Stimulated activated CD8-positive, alpha-beta memory T cell treated with anti-CD3 and anti-CD28 coated beads, Interleukin-12 subunit alpha, Interleukin-12 subunit beta, amount 100 ng/mL, for 4 hours (primary cell): ENCODE measurements around the gene EIF3I.
"Not testable (repeated sequence)": the region's sequence is repeated elsewhere in the genome, so short reads cannot be mapped to it uniquely, and the experiment has no call there.

Experiments used
- DNase-seq: peaks from one replicate; pipeline ENCODE4 v3.0.0-alpha.2; 2020; ENCODE audit warnings: low read depth

Gene EIF3I

DNA sequence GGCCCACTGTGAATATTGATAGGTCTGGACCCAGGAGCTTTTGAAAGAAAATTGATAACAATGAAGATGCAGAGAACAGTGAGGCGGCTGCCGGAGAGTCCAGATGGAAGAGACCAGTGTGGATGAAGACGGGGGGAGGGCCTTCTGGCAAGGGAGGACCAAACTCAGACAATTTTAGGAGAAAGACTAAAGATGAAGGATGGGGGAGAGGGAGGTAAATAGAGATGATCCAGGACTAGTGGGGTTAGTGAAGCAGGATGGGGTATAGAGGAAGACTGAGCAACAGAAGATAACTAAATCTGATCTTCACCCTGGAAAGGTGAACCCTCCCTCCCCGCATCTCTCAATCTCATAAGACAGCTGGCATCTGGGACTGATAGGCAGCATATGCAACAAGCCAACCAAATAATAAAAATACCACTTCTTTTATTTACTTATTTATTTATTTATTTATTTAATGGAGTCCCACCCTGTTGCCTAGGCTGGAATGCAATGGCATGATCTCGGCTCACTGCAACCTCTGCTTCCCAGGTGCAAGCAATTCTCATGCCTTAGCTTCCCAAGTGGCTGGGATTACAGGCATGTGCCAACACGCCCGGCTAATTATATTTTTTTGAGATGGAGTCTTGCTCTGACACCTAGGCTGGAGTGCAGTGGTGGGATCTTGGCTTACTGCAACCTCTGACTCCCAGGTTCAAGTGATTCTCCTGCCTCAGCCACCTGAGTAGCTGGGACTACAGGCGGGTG, 10.5 kb downstream of the EIF3I start:
- no peak for DNase-seq

DNA sequence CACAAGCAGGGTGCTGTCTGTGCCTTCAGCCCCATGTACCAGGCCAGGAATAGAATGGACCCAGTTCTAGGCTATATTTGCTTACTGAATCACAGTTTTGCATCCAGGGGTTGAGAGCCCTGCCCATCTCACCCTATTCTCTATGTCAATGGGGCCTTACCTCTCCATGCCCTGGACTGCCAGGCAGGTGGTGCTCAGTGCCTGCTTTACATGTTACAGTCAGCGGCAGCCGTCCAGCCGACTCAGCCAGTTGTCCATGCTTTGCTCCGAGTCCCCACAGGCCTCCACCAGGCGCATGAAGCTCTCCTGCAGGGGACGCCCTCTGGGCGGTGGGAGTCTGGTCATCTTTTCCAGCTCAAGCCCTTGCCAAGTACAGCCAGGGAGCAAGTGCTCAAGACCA, 12.6 kb downstream of the EIF3I start:
- DNase-seq: no peak

DNA sequence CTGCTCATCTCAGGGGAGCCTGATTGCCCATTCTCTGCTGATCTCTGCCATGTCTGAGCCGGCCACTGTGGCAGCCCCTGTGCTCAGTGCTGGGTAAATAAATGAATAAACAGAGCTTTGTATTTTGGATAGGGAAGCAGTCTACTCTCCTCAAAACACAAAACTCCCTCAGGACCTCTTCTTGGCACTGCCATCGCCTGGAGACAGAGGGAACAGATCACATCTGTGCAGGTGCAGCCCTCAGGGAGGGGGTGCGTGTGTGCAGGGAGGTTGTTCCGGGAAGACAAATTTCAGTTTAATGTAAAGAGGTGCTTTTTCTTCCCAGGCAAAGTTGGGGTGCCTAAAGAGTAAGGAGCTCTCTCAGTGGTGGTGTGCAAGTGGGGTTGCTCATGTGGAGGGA, 17.1 kb downstream of the EIF3I start:
- no peak for DNase-seq

DNA sequence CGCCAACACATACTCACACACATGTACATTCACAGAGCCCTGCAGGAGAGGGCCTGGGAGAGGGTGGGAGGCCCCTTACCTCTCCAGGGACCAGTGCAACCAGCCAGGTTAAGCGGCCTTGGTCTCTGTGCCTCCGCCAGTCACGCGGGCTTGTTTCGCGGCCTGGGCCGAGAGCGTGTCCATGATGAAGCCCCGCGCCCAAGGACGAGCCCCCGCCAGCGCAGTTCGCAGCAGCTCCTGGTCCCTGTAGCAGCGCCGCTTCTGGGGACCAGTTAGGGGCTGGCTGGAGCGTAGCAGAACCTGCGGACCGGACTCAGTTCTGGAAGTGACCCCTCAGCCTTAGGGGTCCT, 17.6 kb downstream of the EIF3I start:
- no peak for DNase-seq

DNA sequence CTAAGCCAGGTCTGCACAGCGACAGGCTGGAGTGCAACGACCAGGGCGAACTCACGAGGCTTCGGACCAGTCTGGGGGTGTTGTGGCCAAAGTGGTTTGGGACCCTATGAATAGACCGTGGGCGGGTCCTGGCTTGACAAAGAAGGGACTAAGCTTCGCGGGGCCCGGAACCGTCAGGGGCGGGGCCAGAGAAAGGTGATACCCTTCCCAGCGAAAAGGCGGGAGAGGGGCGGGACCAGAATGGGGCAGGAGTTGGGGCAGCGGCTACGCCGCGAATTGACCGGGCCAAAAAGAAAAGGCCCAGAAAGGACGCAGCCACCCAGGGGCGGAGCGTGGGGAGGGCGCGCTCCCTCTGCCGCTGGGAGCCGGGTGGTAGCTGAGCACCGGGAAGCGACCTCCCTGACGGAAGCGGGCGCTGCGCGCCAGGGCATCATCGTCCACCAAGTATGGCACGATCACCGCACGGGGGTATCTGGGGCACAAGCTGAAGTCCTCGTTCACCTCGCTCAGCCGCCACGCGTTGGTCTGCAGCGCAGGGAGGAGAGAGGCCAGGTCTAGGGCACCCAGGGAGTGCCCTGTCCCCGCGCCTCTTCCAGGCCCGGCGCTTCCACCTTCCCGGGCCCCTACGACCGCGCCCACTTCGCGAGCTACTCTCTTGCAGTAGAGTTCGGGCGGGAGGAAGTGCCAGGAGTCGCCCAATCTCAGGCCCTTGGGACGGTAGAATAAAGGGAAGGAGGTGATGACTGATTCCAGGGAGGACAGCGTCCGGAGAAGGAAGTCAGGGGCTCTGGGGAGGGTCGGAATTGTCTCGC, 18.1 kb downstream of the EIF3I start:
- peak; percentile 30 for DNase-seq

- DNase-seq: peak; percentile 10
Observed at GRCh38 chr1:32241001-32241763, 19.0 kb downstream of the EIF3I start.

- DNase-seq: no peak
Observed at GRCh38 chr1:32242341-32242851, 20.2 kb downstream of the EIF3I start.

DNA sequence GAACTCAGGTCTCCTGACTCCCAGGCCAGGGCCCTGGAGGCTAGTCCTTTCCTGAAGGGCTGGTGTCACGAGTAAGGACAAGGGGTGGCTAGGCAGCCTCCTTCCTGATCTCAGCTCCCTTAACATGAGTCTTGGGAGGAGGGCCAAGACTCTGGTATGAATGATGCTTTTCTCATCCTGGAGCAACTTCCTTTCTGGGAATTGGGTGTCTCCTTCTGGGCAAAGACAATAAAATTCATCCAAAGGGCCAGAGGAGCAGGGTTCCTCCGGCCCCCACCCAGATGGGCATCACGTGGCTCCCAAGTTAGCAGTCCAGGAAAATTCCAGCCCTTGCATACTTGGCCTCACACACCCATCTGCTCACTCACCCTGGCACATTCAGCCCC, 24.7 kb downstream of the EIF3I start, which contains the start of gene FAM167B:
TSS of gene FAM167B (plus strand) at position 335 of the 386 bp plus-strand sequence. CDS start 200 bp downstream, outside the sequence.
- no peak for DNase-seq

GRCh38 chr1:32247452-32247851, 25.2 kb downstream of the EIF3I start:
- DNase-seq: no peak

- DNase-seq: peak; percentile 58
Observed at GRCh38 chr1:32247983-32248889, 26.0 kb downstream of the EIF3I start.

DNA sequence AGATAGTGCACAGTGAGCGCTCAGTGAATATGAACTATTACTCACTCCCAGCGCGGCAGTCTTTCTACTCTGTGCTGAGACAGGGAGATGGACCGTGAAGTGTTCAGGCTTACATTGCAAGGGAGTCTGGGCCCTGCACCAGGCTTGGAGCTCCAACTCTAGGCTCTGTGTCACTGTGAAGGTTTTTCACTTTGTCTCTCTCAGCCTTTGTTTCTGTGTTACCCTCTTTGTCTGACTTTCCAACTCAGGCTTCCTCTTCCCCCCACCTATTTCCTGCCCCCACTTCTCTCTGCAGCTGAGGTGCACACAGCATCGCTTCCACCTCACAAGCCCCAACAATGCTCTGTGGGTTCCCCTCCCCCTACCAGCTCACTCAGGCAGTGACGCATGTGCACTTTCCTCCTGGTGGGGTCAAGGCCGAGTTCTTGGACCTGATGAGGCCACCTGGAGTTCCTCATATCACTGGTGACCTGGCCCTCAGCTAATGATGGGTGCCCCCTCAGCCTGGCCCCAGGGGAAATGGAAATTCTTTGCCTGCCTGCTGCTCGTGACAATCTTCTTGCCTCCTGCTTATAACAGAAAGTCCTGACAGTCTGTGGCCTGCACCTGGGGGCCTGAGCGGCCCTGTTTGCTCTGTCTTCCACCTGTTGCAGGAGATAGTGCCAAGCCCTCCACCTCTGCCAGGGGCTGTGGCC, 27.8 kb downstream of the EIF3I start:
- DNase-seq: peak; percentile 68

DNA sequence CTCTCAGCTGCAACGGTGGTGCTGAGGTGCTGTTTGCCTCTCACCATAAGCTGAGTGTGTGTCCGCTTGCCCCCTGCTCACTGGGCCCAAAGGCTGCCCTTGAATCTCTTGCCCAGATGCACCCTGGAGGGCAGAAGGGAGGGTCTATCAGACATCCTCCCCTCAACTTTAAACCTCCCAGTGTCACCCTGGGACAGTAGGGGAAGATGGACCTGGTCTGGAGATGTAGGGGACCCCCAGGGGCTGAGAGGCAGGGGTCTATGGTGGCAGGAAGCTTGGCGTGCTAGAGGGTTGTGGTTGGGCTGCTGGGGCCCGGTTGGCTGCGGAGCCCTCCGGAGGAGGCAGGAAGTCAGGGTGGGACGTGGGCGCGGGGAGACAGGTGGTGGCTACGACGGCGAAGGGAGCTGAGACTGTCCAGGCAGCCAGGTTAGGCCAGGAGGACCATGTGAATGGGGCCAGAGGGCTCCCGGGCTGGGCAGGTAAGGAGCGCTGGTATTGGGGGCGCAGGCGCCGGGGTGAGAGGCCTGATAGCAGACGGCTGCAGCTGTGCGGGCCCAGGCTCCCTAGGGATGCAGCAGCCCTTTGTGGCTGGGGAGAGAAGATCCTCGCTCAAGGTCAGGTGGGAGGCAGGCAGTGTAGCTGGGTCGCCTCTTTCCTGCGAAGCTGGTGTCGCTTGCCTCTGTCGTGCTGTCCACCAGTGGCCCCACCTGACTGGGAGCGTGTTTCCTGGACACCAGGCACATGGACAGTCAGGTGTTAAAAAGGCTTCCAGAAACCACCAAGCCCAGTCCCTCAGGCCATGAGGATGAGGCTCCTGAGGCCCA, 28.9 kb downstream of the EIF3I start, which contains the start of gene LCK:
TSS of gene LCK (plus strand) at position 373 of the 824 bp plus-strand sequence. CDS start 23,065 bp downstream, outside the sequence.
- peak; percentile 52 for DNase-seq

- no peak for DNase-seq
Observed at GRCh38 chr1:32255072-32256071, 33.2 kb downstream of the EIF3I start.

- DNase-seq: no peak
Observed at GRCh38 chr1:32256473-32257226, 34.4 kb downstream of the EIF3I start.

DNA sequence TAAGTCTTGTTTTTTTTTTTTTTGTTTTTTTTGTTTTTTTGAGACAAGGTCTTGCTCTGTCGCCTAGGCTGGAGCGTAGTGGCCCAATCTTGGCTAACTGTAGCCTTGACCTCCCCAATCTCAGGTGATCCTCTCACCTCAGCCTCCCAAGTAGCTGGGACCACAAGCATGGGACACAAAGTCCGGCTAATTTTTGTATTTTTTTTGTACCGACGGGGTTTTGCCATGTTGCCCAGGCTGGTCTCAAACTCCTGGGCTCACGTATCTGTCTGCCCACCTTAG, 35.0 kb downstream of the EIF3I start:
- DNase-seq: no peak

- not testable (repeated sequence) for DNase-seq
Observed at GRCh38 chr1:32263236-32263593, 41.0 kb downstream of the EIF3I start.

- no peak for DNase-seq
Observed at GRCh38 chr1:32263744-32264143, 41.5 kb downstream of the EIF3I start.

DNA sequence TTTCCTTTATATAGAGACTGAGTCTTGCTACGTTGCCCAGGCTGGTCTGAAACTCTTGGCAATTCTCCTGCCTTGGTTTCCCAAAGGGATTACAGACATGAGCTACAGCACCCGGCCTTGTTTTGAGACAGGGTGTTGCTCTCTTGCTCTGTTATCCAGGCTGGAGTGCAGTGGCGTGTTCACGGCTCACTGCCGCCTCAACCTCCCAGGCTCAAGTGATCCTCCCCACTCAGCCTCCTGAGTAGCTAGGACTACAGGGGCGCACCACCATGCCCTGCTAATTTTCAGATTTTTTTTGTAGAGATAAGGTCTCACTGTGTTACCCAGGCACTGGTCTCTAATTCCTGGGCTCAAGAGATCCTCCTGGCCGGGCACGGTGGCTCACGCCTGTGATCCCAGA, 43.6 kb downstream of the EIF3I start:
- DNase-seq: no peak
